Endothelial cell of umbilical vein (primary cell): ENCODE data around the gene SLC35F3. TPM values are rescaled to one million over a fixed set of nuclear protein-coding genes. Genes with fewer than 3 reads are reported as not detected.

ENCODE experiments used
- BruUV-seq: library from RNA; stranded (reverse); fragments of 400-500 nt; replicated peaks from 2 replicates; lab custom pipeline; 2021; lab: Mats Ljungman, UMichigan
- CTCF ChIA-PET: fragments of 300-600, 350-600 bp; sonication (Branson Sonifier 250); formaldehyde crosslinking; loops from one replicate; lab custom pipeline; 2021; ENCODE audit warnings: antibody characterized with exemption, inconsistent platforms; lab: Charles Lee
- POLR2A ChIA-PET: fragments of 300-600, 350-600 bp; sonication (Branson Sonifier 250); formaldehyde crosslinking; loops from one replicate; lab custom pipeline; 2021; ENCODE audit warnings: antibody characterized with exemption, inconsistent platforms; lab: Charles Lee
- DNase-seq: peaks from one replicate; pipeline ENCODE4 v3.0.0-alpha.2; 2011; ENCODE audit warnings: low read depth, low spot score
- FAIRE-seq: peaks from 2 replicates; lab custom pipeline; 2011; peaks lifted over from hg19 to GRCh38; lab: Jason Lieb, UNC
- H2AFZ ChIP-seq: 2 replicates; pipeline ENCODE4 v1.6.0; 2012; ENCODE audit warnings: low read depth, low read length, control low read depth, inconsistent platforms
- H3K27ac ChIP-seq: 2 replicates; pipeline ENCODE4 v1.5.1; 2011; ENCODE audit warnings: low read depth, mild to moderate bottlenecking, control low read depth, low read length, moderate library complexity; ENCODE audit not compliant: insufficient read depth
- H3K27me3 ChIP-seq, 2 experiments: 2 replicates each; pipeline versions ENCODE4 v1.6.0 to v1.6.1; 2011; ENCODE audit warnings: low read length in 2 of 2, mixed read lengths in 1 of 2; ENCODE audit not compliant: control insufficient read depth in 2 of 2, insufficient read depth in 2 of 2
- H3K36me3 ChIP-seq, 2 experiments: 2 replicates in 1 of 2; 3 replicates in 1 of 2; pipeline ENCODE4 v1.5.1; 2011; ENCODE audit warnings: low read length in 2 of 2, mild to moderate bottlenecking in 1 of 2, moderate library complexity in 1 of 2; ENCODE audit not compliant: control insufficient read depth in 2 of 2, insufficient read depth in 2 of 2; ENCODE audit errors: extremely low read depth in 1 of 2
- H3K4me1 ChIP-seq: 3 replicates; pipeline ENCODE4 v1.5.1; 2011; ENCODE audit warnings: mild to moderate bottlenecking, low read length; ENCODE audit not compliant: control insufficient read depth, insufficient read depth; ENCODE audit errors: extremely low read depth
- H3K4me2 ChIP-seq: 2 replicates; pipeline ENCODE4 v1.6.1; 2011; ENCODE audit warnings: low read length, control low read depth, mixed read lengths; ENCODE audit not compliant: insufficient read depth
- H3K4me3 ChIP-seq, 3 experiments: fragments of 200-600 bp in 1 of 3; sonication (generic), shearing (Covaris generic) in 1 of 3; replicated peaks in 1 of 3; 2 replicates each; pipeline ENCODE4 v1.5.1; 2011 to 2016; ENCODE audit warnings: control low read depth in 3 of 3, low read length in 3 of 3, mild to moderate bottlenecking in 2 of 3, inconsistent platforms in 1 of 3, low read depth in 1 of 3, moderate library complexity in 1 of 3; ENCODE audit not compliant: insufficient read depth in 1 of 3
- H3K79me2 ChIP-seq: 2 replicates; pipeline ENCODE4 v1.6.0; 2012; ENCODE audit warnings: low read length, inconsistent platforms; ENCODE audit not compliant: control insufficient read depth, insufficient read depth
- H3K9ac ChIP-seq: replicated peaks from 2 replicates; pipeline ENCODE3; 2011; ENCODE audit warnings: low read length, control low read depth; ENCODE audit not compliant: insufficient read depth; ENCODE audit errors: extremely low read depth
- H3K9me1 ChIP-seq: replicated peaks from 3 replicates; pipeline ENCODE4 v1.6.0; 2011; ENCODE audit warnings: mild to moderate bottlenecking, low read length; ENCODE audit not compliant: control insufficient read depth, insufficient read depth; ENCODE audit errors: extremely low read depth
- H3K9me3 ChIP-seq: replicated peaks from 2 replicates; pipeline ENCODE4 v1.5.1; 2012; ENCODE audit warnings: low read length, inconsistent platforms; ENCODE audit not compliant: control insufficient read depth, insufficient read depth
- H4K20me1 ChIP-seq: replicated peaks from 2 replicates; pipeline ENCODE3; 2011; ENCODE audit warnings: mild to moderate bottlenecking, low read length; ENCODE audit not compliant: control insufficient read depth, insufficient read depth; ENCODE audit errors: extremely low read depth
- GATA2 ChIP-seq: IDR thresholded peaks from 2 replicates; pipeline ENCODE4 v1.7.0; 2011; ENCODE audit warnings: low read depth, mild to moderate bottlenecking, moderate library complexity, mixed read lengths, low read length; ENCODE audit not compliant: insufficient read length, insufficient read depth
- MYC ChIP-seq: IDR thresholded peaks from one replicate; pipeline ENCODE4 v1.6.1; 2011; ENCODE audit warnings: mild to moderate bottlenecking, low read depth, low read length
- POLR2A ChIP-seq: IDR thresholded peaks from 2 replicates; pipeline ENCODE4 v1.6.1; 2012; ENCODE audit warnings: low read depth, mild to moderate bottlenecking, control low read depth, low read length
- dilution Hi-C: fragments of 300-500 bp; cut with MboI; formaldehyde crosslinking; loops from one replicate; pipeline ENCODE4 v1.15.0; 2019; ENCODE audit warnings: low sequenced_read_pairs; ENCODE audit not compliant: extremely low pct_ligation_motif_present
- intact Hi-C: fragments of 100-400 bp; cut with micrococcal nuclease; formaldehyde crosslinking; loops from one replicate; pipeline ENCODE4 v1.10.0; 2022
- polyA plus RNA-seq, 4 experiments: library from polyadenylated mRNA; depleted of rRNA in 3 of 4; stranded (reverse) in 3 of 4; unstranded in 1 of 4; fragments of >200 nt; gene quantifications; 2 replicates each; pipeline versions ENCODE4 v1.2.1 to v1.2.3, GENCODE V29; 2011 to 2012; ENCODE audit warnings: missing spikeins in 1 of 4
- total RNA-seq: library from RNA; stranded (reverse); gene quantifications from 2 replicates; pipeline ENCODE4 v1.2.3, GENCODE V29; 2021
- TF ChIP-seq, protein P1 (sequence below), 2 donors: IDR thresholded peaks; 1 replicate in 1 of 2; 2 replicates in 1 of 2; pipeline ENCODE4 v1.5.1; 2011; ENCODE audit warnings: low read length in 2 of 2, mild to moderate bottlenecking in 2 of 2, moderate library complexity in 2 of 2, control low read depth in 1 of 2, inconsistent platforms in 1 of 2, low read depth in 1 of 2; ENCODE audit not compliant: insufficient read depth in 1 of 2; ENCODE audit errors: extremely low read depth in 1 of 2
- TF ChIP-seq, protein P2 (sequence below): IDR thresholded peaks from 2 replicates; pipeline ENCODE4 v1.6.1; 2011; ENCODE audit not compliant: insufficient read depth, insufficient read length

Gene SLC35F3
- total and polyA plus RNA-seq, 2 donors (not counting 3 experiments of a cell fraction or from before 2014, with no cell fraction given): not detected

DNA sequence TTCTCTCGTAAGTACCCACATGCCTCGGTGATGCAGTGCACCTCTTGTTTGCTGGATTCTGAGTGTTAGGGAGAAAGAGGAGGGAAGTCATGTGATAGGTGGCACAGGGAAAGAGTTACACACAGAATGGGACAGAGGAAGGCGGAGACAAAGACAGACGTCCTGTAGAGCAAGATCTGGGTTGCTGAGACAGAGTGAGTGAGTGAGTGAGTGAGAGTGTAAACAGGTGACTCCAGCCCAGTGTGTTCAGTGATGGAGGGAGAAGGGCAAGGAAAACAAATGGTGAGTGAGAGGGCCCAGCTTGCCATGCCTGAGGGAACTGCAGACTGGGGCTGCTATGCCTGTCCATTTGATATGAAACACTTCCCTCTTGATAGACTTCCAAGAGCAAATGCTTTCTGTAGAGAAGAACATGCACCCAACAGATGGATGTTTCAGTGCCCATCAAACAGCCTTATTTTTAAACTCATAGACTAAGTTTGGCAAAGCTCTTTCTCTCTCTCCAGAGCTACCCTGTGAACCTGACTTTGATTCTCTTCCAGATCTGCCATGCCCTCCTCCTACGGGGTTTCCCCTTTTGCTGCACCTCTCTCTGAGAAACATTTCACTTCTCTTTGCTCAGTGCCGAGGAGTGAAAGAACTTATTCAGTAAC, 258.9 kb downstream of the SLC35F3 start:
- intact Hi-C loops (no loop called here), dilution Hi-C loops (no loop called here)
- Histone ChIP-seq H2AFZ (no peak overlapping the region), H3K4me2 (no peak overlapping the region), H3K9me1 (no peaks in the 10 kb centered on the region), H3K79me2 (no peaks in the 10 kb centered on the region), H3K9ac (no peak overlapping the region), H3K9me3 (no peaks in the 10 kb centered on the region), H3K36me3 (no peaks in the 10 kb centered on the region), H3K27ac (no peak overlapping the region), H3K4me1 (no peaks in the 10 kb centered on the region), H4K20me1 (no peaks in the 10 kb centered on the region), H3K4me3 (no peak overlapping the region), H3K27me3 (no peaks in the 10 kb centered on the region)
- POLR2A ChIA-PET: no interaction called here
- no peak for TF ChIP-seq GATA2
- TF ChIP-seq, protein P1, sequence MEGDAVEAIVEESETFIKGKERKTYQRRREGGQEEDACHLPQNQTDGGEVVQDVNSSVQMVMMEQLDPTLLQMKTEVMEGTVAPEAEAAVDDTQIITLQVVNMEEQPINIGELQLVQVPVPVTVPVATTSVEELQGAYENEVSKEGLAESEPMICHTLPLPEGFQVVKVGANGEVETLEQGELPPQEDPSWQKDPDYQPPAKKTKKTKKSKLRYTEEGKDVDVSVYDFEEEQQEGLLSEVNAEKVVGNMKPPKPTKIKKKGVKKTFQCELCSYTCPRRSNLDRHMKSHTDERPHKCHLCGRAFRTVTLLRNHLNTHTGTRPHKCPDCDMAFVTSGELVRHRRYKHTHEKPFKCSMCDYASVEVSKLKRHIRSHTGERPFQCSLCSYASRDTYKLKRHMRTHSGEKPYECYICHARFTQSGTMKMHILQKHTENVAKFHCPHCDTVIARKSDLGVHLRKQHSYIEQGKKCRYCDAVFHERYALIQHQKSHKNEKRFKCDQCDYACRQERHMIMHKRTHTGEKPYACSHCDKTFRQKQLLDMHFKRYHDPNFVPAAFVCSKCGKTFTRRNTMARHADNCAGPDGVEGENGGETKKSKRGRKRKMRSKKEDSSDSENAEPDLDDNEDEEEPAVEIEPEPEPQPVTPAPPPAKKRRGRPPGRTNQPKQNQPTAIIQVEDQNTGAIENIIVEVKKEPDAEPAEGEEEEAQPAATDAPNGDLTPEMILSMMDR (IDR thresholded peaks at IDR 0.05; ENCODE audit: extremely low read depth in 1 of 2, insufficient read depth in 1 of 2, low read depth in 1 of 2, low read length in 2 of 2): no peak
- TF ChIP-seq MYC: no peak
- TF ChIP-seq, protein P2, sequence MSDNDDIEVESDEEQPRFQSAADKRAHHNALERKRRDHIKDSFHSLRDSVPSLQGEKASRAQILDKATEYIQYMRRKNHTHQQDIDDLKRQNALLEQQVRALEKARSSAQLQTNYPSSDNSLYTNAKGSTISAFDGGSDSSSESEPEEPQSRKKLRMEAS: no peak
- TF ChIP-seq POLR2A: no peak
- CTCF ChIA-PET: no interaction called here
- BruUV-seq: no TSS peak
- DNase-seq: no peak
- no peak for FAIRE-seq
